ENCODE data around the gene KCNC3. TPM values are rescaled to one million over a fixed set of nuclear protein-coding genes. Genes with fewer than 3 reads are reported as not detected.

Gene KCNC3
- total RNA-seq, 5 donors from 2014 or later (not counting 1 experiment from before 2014, with no cell fraction given) = 0.75 to 4.3 (median 1.5) TPM

GRCh38 chr19:50362030-50362412 is 32.8 kb upstream of the KCNC3 start:
- Mint-ChIP-seq H3K4me3 (no peak overlapping the region), H3K9me3 (no peaks in the 10 kb centered on the region), H3K27ac (peak overlapping the region in 1 of 2 donors; percentile 76), H3K36me3 (no peaks in the 10 kb centered on the region), H3K27me3 (peaks cover 0 to 1% of the 10 kb centered on the region in 2 donors), H3K4me1 (peaks cover 60 to 72% (median 70%) of the 10 kb centered on the region in 3 donors)
- DNase-seq (no peak), ATAC-seq (replicated peaks in 1 of 4) (no peak)
- Histone ChIP-seq H3K27ac (ENCODE audit: low read length) (no peak overlapping the region), H3K9me3 (no peaks in the 10 kb centered on the region), H3K27me3 (replicated peaks in 1 of 2; ENCODE audit: control insufficient read depth in 2 of 2, extremely low read depth in 1 of 2, insufficient read depth in 2 of 2, low read length in 1 of 2) (no peaks in the 10 kb centered on the region), H3K4me3 (ENCODE audit: control insufficient read depth in 1 of 2, extremely low read depth in 1 of 2, low read length in 1 of 2) (no peak overlapping the region), H3K4me1 (ENCODE audit: control insufficient read depth in 1 of 2, extremely low read depth in 1 of 2, insufficient read depth in 2 of 2, low read length in 2 of 2) (peaks cover 15 to 62% of the 10 kb centered on the region in 2 experiments), H3K36me3 (ENCODE audit: control insufficient read depth in 2 of 2, extremely low read depth in 1 of 2, insufficient read depth in 1 of 2, low read length in 1 of 2) (no peaks in the 10 kb centered on the region)
- 52% methylated on average over 4 of the region's 7 CpGs for WGBS (ENCODE audit: insufficient coverage)
- CTCF ChIA-PET = no interaction called here
- POLR2A ChIA-PET = no interaction called here

- DNase-seq (peak in 1 of 35 experiments; percentile 40), ATAC-seq (replicated peaks in 1 of 4) (no peak)
- Histone ChIP-seq H3K4me3 (ENCODE audit: control insufficient read depth in 1 of 2, extremely low read depth in 1 of 2, low read length in 1 of 2) (no peak overlapping the region), H3K4me1 (ENCODE audit: control insufficient read depth in 1 of 2, extremely low read depth in 1 of 2, insufficient read depth in 2 of 2, low read length in 2 of 2) (peaks cover 15 to 62% of the 10 kb centered on the region in 2 experiments), H3K27me3 (replicated peaks in 1 of 2; ENCODE audit: control insufficient read depth in 2 of 2, extremely low read depth in 1 of 2, insufficient read depth in 2 of 2, low read length in 1 of 2) (no peaks in the 10 kb centered on the region), H3K36me3 (ENCODE audit: control insufficient read depth in 2 of 2, extremely low read depth in 1 of 2, insufficient read depth in 1 of 2, low read length in 1 of 2) (no peaks in the 10 kb centered on the region), H3K9me3 (no peaks in the 10 kb centered on the region), H3K27ac (ENCODE audit: low read length) (no peak overlapping the region)
- Mint-ChIP-seq H3K4me1 (peaks cover 62 to 74% (median 73%) of the 10 kb centered on the region in 3 donors), H3K27ac (no peak overlapping the region), H3K9me3 (no peaks in the 10 kb centered on the region), H3K27me3 (peaks cover 0 to 1% of the 10 kb centered on the region in 2 donors), H3K4me3 (no peak overlapping the region), H3K36me3 (no peaks in the 10 kb centered on the region)
- 95% methylated on average over 4 of the region's 7 CpGs for WGBS (ENCODE audit: insufficient coverage)
- CTCF ChIA-PET = no interaction called here
- POLR2A ChIA-PET = no interaction called here
Observed at GRCh38 chr19:50361290-50362029, 32.3 kb upstream of the KCNC3 start.

GRCh38 chr19:50359328-50359818 is 30.2 kb upstream of the KCNC3 start:
- Histone ChIP-seq H3K27me3 (replicated peaks in 1 of 2; ENCODE audit: control insufficient read depth in 2 of 2, extremely low read depth in 1 of 2, insufficient read depth in 2 of 2, low read length in 1 of 2) (no peaks in the 10 kb centered on the region), H3K4me3 (ENCODE audit: control insufficient read depth in 1 of 2, extremely low read depth in 1 of 2, low read length in 1 of 2) (no peak overlapping the region), H3K27ac (ENCODE audit: low read length) (no peak overlapping the region), H3K36me3 (ENCODE audit: control insufficient read depth in 2 of 2, extremely low read depth in 1 of 2, insufficient read depth in 1 of 2, low read length in 1 of 2) (no peaks in the 10 kb centered on the region), H3K4me1 (ENCODE audit: control insufficient read depth in 1 of 2, extremely low read depth in 1 of 2, insufficient read depth in 2 of 2, low read length in 2 of 2) (peaks cover 12 to 48% of the 10 kb centered on the region in 2 experiments), H3K9me3 (no peaks in the 10 kb centered on the region)
- Mint-ChIP-seq H3K4me3 (peak overlapping the region; percentile 90 to 93 (median 92)), H3K4me1 (peaks cover 48 to 62% (median 56%) of the 10 kb centered on the region in 3 donors), H3K27ac (peak overlapping the region in 1 of 2 donors; percentile 97), H3K27me3 (peaks cover 0 to 1% of the 10 kb centered on the region in 2 donors), H3K36me3 (no peaks in the 10 kb centered on the region), H3K9me3 (no peaks in the 10 kb centered on the region)
- ChIA-PET POLR2A (no interaction called here), CTCF (no interaction called here)
- DNase-seq (peak in 1 of 35 experiments; percentile 31), ATAC-seq (replicated peaks in 1 of 4) (no peak)
- 71% methylated on average over 4 of the region's 11 CpGs for WGBS (ENCODE audit: insufficient coverage)

- ChIA-PET POLR2A (interaction anchor here in 1 of 2 donors (0.8 kb wide), 1 partner anchor 25 kb away, joined by 3 read pairs; the partner anchor contains the start of gene POLD1), CTCF (no interaction called here)
- peak; percentile 30 to 87 (median 66) for DNase-seq
- no peaks in the 10 kb centered on the region for H3K36me3 ChIP-seq (ENCODE audit: control insufficient read depth in 2 of 2, extremely low read depth in 1 of 2, insufficient read depth in 1 of 2, low read length in 1 of 2)
- peaks cover 9 to 41% of the 10 kb centered on the region in 2 experiments for H3K4me1 ChIP-seq (ENCODE audit: control insufficient read depth in 1 of 2, extremely low read depth in 1 of 2, insufficient read depth in 2 of 2, low read length in 2 of 2)
- ATAC-seq (replicated peaks in 1 of 4) = peak; percentile 28 to 38 (median 32)
- H3K4me3 ChIP-seq (ENCODE audit: control insufficient read depth in 1 of 2, extremely low read depth in 1 of 2, low read length in 1 of 2) = peak overlapping the region; percentile 71 to 83
- Mint-ChIP-seq H3K4me3 (peak overlapping the region; percentile 90 to 93 (median 92)), H3K36me3 (no peaks in the 10 kb centered on the region), H3K27me3 (peaks cover 0 to 1% of the 10 kb centered on the region in 2 donors), H3K27ac (peak overlapping the region; percentile 96 to 97), H3K9me3 (no peaks in the 10 kb centered on the region), H3K4me1 (peaks cover 44 to 56% (median 51%) of the 10 kb centered on the region in 3 donors)
- no peaks in the 10 kb centered on the region for H3K9me3 ChIP-seq
- H3K27me3 ChIP-seq (replicated peaks in 1 of 2; ENCODE audit: control insufficient read depth in 2 of 2, extremely low read depth in 1 of 2, insufficient read depth in 2 of 2, low read length in 1 of 2) = no peaks in the 10 kb centered on the region
- WGBS (ENCODE audit: insufficient coverage) = 32% methylated on average over 46 of the region's 54 CpGs
- peak overlapping the region; percentile 94 for H3K27ac ChIP-seq (ENCODE audit: low read length)
Observed at GRCh38 chr19:50358483-50359327, 29.5 kb upstream of the KCNC3 start.

GRCh38 chr19:50357178-50358100 is 28.3 kb upstream of the KCNC3 start:
- DNase-seq (peak; percentile 80 to 93 (median 87)), ATAC-seq (replicated peaks in 1 of 4) (peak; percentile 87 to 91 (median 88))
- WGBS (ENCODE audit: insufficient coverage) = 2% methylated on average over 17 of the region's 54 CpGs
- H3K27me3 Mint-ChIP-seq = peaks cover 0 to 1% of the 10 kb centered on the region in 2 donors
- H3K36me3 Mint-ChIP-seq = no peaks in the 10 kb centered on the region
- peaks cover 34 to 45% (median 40%) of the 10 kb centered on the region in 3 donors for H3K4me1 Mint-ChIP-seq
- no peaks in the 10 kb centered on the region for H3K9me3 ChIP-seq
- POLR2A ChIA-PET = interaction anchor here in 1 of 2 donors (0.6 to 1.3 kb wide), 4 partner anchors 18 to 543 kb away, joined by 3 to 5 read pairs (median 3); partner anchors contain the start of genes NUP62 and POLD1
- H3K27ac ChIP-seq (ENCODE audit: low read length) = peak overlapping the region; percentile 94
- peak overlapping the region; percentile 90 to 93 (median 92) for H3K4me3 Mint-ChIP-seq
- peak overlapping the region; percentile 96 to 97 for H3K27ac Mint-ChIP-seq
- H3K9me3 Mint-ChIP-seq = no peaks in the 10 kb centered on the region
- peak overlapping the region; percentile 71 to 83 for H3K4me3 ChIP-seq (ENCODE audit: control insufficient read depth in 1 of 2, extremely low read depth in 1 of 2, low read length in 1 of 2)
- H3K27me3 ChIP-seq (replicated peaks in 1 of 2; ENCODE audit: control insufficient read depth in 2 of 2, extremely low read depth in 1 of 2, insufficient read depth in 2 of 2, low read length in 1 of 2) = no peaks in the 10 kb centered on the region
- peaks cover 2 to 30% of the 10 kb centered on the region in 2 experiments for H3K4me1 ChIP-seq (ENCODE audit: control insufficient read depth in 1 of 2, extremely low read depth in 1 of 2, insufficient read depth in 2 of 2, low read length in 2 of 2)
- CTCF ChIA-PET = interaction anchor here (0.6 to 1.4 kb wide), 14 partner anchors 8 to 426 kb away, joined by 3 to 10 read pairs (median 5); partner anchors contain the start of genes NAPSA (in 1 of the 2) and NR1H2 (in 1 of the 2)
- H3K36me3 ChIP-seq (ENCODE audit: control insufficient read depth in 2 of 2, extremely low read depth in 1 of 2, insufficient read depth in 1 of 2, low read length in 1 of 2) = no peaks in the 10 kb centered on the region

Data from T-cell (primary cell).